ENCODE measurements around the gene ARID5B.
A peak's percentile ranks its signal among the peaks of the same experiment; 100 is the strongest.

ARID5B gene

GRCh38 chr10:62047228-62047892 is 145.9 kb downstream of the ARID5B start:
- no peak for FAIRE-seq
- no peak for DNase-seq (ENCODE audit: insufficient read length, low spot score)

GRCh38 chr10:62047960-62048383 is 146.5 kb downstream of the ARID5B start:
- DNase-seq (ENCODE audit: insufficient read length, low spot score): no peak
- no peak for FAIRE-seq

- FAIRE-seq (no peak), DNase-seq (ENCODE audit: insufficient read length, low spot score) (no peak)
Observed at GRCh38 chr10:62048470-62048869, 147.0 kb downstream of the ARID5B start.

GRCh38 chr10:62048919-62049623 is 147.6 kb downstream of the ARID5B start:
- FAIRE-seq (peak; percentile 85), DNase-seq (ENCODE audit: insufficient read length, low spot score) (peak; percentile 77)

- FAIRE-seq (no peak), DNase-seq (ENCODE audit: insufficient read length, low spot score) (no peak)
Observed at GRCh38 chr10:62049624-62050345, 148.3 kb downstream of the ARID5B start.

- no peak for DNase-seq (ENCODE audit: insufficient read length, low spot score)
Observed at GRCh38 chr10:62050346-62050892, 148.9 kb downstream of the ARID5B start.

GRCh38 chr10:62050893-62051433 is 149.5 kb downstream of the ARID5B start:
- DNase-seq (ENCODE audit: insufficient read length, low spot score) (peak; percentile 65), FAIRE-seq (no peak)

More at GRCh38 chr10:62050346-62050892, 148.9 kb downstream of the ARID5B start:
- no peak for FAIRE-seq

DNA sequence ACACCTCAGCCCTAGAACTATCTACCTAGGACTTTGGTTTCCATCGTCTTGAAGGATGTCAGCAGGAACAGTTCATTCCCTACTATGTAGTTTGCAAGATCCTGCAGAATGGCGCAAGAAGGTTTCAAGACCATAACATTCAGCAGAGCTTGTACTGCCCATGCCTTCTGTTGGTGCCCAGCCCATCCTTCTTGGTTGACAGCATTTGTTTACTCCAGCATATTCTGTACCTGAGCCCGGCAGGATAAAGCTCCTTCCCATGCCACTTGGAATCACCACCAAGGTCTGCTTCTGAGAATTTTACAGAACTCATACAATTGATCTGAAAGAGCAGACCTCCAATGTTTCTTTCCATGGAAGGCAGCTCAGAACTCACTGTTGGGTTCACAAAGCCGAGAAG is 150.8 kb downstream of the ARID5B start:
- FAIRE-seq: no peak
- DNase-seq (ENCODE audit: insufficient read length, low spot score): no peak

DNA sequence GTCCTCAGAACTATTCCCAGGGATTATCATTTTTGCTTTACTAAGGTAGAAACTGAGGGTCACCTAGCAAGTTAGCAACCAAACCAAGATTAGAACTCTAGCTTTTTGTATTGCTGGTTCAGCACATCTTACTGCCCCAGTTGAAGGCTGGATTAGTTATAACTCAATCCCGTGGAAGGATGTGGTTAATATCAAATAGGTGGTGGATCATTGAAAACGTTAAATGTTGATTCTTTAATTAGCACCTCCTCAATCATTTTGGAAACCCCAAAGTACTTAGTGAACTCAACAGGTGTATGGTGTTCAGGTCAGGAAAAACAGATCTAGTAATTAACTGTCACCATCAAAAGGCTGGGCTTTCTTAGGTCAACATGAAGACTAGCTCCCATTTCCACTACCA is 152.4 kb downstream of the ARID5B start:
- FAIRE-seq: no peak
- DNase-seq (ENCODE audit: insufficient read length, low spot score): no peak

DNA sequence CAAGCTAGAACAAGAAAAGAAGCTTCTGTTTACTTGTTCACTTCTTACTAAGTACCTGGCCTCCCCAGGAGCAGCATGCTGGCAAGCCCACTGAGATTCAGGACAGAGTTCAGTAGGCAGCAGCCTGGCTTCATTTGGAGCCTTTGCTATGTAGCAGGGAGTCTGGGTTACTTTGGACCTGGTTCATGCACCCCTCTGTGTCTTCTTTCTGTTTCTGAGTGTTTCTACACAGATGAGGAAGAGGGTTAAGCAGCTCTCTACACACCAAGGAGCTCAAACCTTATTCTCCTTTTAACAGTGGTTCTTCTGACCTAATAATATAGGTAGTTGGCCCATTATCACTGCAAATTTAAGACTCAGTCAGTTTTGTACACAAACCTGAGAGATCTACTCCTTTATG is 152.9 kb downstream of the ARID5B start:
- DNase-seq (ENCODE audit: insufficient read length, low spot score) (no peak), FAIRE-seq (no peak)

- DNase-seq (ENCODE audit: insufficient read length, low spot score) (no peak), FAIRE-seq (no peak)
Observed at GRCh38 chr10:62054830-62055229, 153.3 kb downstream of the ARID5B start.

DNA sequence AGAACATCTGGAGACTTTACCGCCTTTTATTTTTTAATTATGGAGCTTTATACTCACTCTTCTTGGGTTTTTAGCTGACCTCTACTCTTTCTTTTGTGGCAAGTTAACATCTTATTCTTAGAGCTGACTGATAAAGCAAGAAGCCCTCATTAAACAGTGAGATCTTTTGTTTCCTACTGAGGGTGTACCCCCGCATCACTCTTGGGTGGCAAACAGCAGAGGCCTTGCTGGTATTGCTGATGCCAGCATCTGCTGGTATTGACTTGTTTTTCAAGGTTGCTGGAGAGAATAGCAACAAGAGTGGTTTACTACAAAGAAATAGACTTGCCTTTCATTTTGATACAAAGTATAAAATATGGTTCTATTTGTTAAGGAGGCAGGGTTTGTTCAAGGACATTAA is 154.7 kb downstream of the ARID5B start:
- FAIRE-seq: no peak

DNA sequence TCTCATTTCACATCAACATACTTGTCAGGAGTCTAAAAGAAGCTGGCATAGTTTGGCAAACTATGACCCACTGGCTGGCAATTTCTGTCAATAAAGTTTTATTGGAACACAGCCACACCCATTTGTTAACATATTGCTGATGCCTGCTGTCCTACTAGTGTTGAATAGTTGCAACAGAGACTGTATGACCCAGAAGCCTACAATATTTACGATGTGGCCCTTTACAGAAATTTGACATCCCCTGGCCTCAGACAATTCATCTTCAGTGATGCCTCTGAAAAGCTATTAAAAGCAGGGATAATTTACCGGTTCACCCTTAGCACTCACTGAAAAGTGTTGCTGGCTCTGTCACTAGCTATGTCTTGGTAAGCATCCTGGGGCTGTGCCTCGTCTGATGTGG is 155.2 kb downstream of the ARID5B start:
- DNase-seq (ENCODE audit: insufficient read length, low spot score): no peak
- no peak for FAIRE-seq

More for the DNA sequence above, 154.7 kb downstream of the ARID5B start:
- no peak for DNase-seq (ENCODE audit: insufficient read length, low spot score)

DNA sequence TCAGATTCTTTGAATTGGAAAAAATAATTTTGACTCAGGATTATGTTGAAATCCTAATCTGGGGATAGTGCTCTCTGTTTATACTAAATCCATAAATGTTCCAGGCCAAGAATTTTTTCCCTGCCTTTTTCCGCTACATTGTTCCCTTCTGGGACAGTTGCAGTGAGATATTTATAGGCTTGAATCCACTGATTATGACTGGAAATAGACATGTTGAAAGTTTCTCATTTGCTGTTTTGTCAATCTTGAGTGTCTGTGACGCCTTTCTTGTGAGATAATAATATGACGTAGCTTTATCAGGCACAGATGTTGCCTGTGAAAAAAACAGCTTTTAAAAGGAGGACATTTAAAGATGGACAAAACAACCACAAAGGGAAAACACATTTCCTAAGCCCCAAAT is 155.9 kb downstream of the ARID5B start:
- DNase-seq (ENCODE audit: insufficient read length, low spot score) (no peak), FAIRE-seq (no peak)

- DNase-seq (ENCODE audit: insufficient read length, low spot score) (no peak), FAIRE-seq (no peak)
Observed at GRCh38 chr10:62057850-62058249, 156.4 kb downstream of the ARID5B start.

- FAIRE-seq (no peak), DNase-seq (ENCODE audit: insufficient read length, low spot score) (no peak)
Observed at GRCh38 chr10:62058476-62058875, 157.0 kb downstream of the ARID5B start.

- FAIRE-seq (no peak), DNase-seq (ENCODE audit: insufficient read length, low spot score) (no peak)
Observed at GRCh38 chr10:62058896-62059216, 157.4 kb downstream of the ARID5B start.

DNA sequence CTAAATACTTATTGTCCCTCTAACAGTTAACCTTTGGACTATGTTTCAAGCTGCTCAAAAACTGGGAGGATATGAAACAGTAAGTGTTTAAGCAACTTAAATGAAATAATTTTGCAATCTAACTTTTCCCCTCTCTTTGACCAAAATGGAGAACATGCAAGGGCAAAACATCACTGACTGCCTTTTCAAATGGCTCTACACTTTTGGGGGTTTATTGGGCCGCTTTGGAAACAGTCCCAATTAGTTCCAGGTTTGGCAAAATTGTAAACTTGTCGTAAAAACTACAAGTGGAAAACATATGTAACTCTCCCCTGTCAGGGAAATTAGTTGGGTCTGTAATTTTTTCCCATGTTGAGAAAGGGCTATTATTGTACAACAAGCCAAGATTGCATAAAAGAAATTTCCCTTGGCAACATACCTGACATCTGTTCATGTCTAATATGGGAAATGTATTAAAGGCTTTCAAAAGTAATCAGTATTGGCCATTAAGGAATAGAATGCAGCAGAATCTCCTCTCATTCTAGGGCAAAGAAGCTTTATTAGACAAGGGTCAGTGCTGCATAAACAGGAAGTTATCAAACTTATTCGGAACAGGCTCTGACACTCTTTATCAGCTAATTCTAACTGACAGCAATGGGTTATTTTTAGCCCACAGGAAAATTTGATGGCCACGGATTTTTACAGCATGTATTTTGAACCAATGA is 157.9 kb downstream of the ARID5B start:
- no peak for DNase-seq (ENCODE audit: insufficient read length, low spot score)
- FAIRE-seq: no peak

- FAIRE-seq (no peak), DNase-seq (ENCODE audit: insufficient read length, low spot score) (no peak)
Observed at GRCh38 chr10:62062028-62062427, 160.5 kb downstream of the ARID5B start.

DNA sequence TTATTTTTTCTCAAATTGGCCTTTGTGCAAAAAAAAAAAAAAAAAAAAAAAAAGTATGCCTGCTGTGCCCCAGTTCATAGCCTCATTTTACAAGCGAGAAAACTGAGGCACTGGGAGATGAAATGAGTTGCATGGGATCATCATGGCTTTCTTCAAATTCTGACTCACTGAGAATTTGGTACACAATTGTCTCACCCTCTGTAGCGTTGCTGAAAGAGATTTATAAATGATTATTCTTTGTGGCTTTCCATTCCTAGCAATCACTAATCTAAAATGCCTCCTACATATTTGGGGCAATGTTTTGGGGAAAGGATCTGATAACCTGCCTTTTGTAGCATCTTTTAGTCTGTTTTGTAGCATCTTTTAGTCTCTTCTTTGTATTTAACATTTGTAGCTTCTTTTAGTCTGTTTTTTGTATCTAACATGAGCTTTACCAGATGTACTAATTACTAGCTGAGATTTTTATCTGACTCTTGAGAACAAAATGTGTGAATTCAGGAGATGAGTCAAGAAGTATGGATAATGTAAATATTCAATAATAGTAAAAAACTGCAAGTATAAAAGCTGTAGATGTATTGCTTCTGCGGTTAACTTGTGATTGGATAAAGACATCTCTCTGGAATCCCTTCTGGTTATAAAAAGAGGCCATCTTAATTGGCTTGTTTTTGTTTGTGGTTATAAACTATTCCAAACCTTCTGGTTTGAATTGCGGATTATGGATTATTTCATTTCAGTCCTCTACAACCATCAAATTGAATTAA is 161.4 kb downstream of the ARID5B start:
- FAIRE-seq (no peak), DNase-seq (ENCODE audit: insufficient read length, low spot score) (no peak)

Measured in HTR-8/SVneo (cell line).